Activated B cell treated with CpG ODN at 0.5 μM for 24 hours (primary cell): ENCODE results near the gene UBAC2. TPM values are rescaled to one million over a fixed set of nuclear protein-coding genes. Genes with fewer than 3 reads are reported as not detected.

Source experiments
- ATAC-seq: fragments of 200-7000 bp; cut with Tn5 transposase; one replicate; pipeline ENCODE4 v1.10.0; 2021; ENCODE audit warnings: low read depth, mild to moderate bottlenecking, moderate library complexity
- CTCF ChIA-PET: fragments of 350-600 bp; sonication (Branson Sonifier 250); formaldehyde crosslinking; loops from one replicate; lab custom pipeline; 2021; ENCODE audit warnings: antibody characterized with exemption; lab: Charles Lee
- POLR2A ChIA-PET: fragments of 350-600 bp; sonication (Branson Sonifier 250); formaldehyde crosslinking; loops from one replicate; lab custom pipeline; 2021; ENCODE audit warnings: antibody characterized with exemption; lab: Charles Lee
- DNase-seq: peaks from one replicate; pipeline ENCODE4 v3.0.0; 2022
- H3K27ac Mint-ChIP-seq: one replicate; pipeline ENCODE4 v1.8.0; 2020; ENCODE audit warnings: mixed read lengths
- H3K27me3 Mint-ChIP-seq: one replicate; pipeline ENCODE4 v1.8.0; 2021; ENCODE audit warnings: mixed read lengths
- H3K36me3 Mint-ChIP-seq: one replicate; pipeline ENCODE4 v1.8.0; 2021; ENCODE audit warnings: low read depth, mixed read lengths
- H3K4me1 Mint-ChIP-seq: one replicate; pipeline ENCODE4 v1.8.0; 2021; ENCODE audit warnings: mixed read lengths
- H3K4me3 Mint-ChIP-seq: one replicate; pipeline ENCODE4 v1.8.0; 2020; ENCODE audit warnings: mild to moderate bottlenecking, mixed read lengths
- H3K9me3 Mint-ChIP-seq: one replicate; pipeline ENCODE4 v1.8.0; 2020; ENCODE audit warnings: mixed read lengths
- CTCF ChIP-seq: fragments of 200-600 bp; IDR thresholded peaks from one replicate; pipeline ENCODE4 v1.8.0; 2022; ENCODE audit warnings: antibody characterized with exemption, mild to moderate bottlenecking
- intact Hi-C: fragments of 100-400 bp; cut with micrococcal nuclease; formaldehyde crosslinking; loops from one replicate; pipeline ENCODE4 v1.15.1; 2024
- total RNA-seq: library from RNA; stranded (reverse); gene quantifications from 2 replicates; pipeline ENCODE4 v1.2.3, GENCODE V29; 2022

Gene UBAC2
- total RNA-seq, 1 donor from 2014 or later = 51.0 TPM

GRCh38 chr13:99305158-99305557 lies 104.5 kb downstream of the UBAC2 start:
- Mint-ChIP-seq H3K4me1 (peaks cover 80% of the 10 kb centered on the region), H3K27ac (peak overlapping the region; percentile 92), H3K9me3 (no peaks in the 10 kb centered on the region), H3K36me3 (peaks cover 59% of the 10 kb centered on the region), H3K27me3 (no peaks in the 10 kb centered on the region), H3K4me3 (peak overlapping the region; percentile 95)
- no peak for TF ChIP-seq CTCF
- no peak for ATAC-seq
- ChIA-PET POLR2A (interaction anchor here (1.0 to 5.2 kb wide), 14 partner anchors 9 to 129 kb away, joined by 3 to 75 read pairs (median 6); partner anchors contain the start of genes GPR18 and UBAC2), CTCF (interaction anchor here (0.6 to 6.1 kb wide), 4 partner anchors 29 to 132 kb away, joined by 3 to 43 read pairs (median 6); no protein-coding TSS in a partner anchor)
- DNase-seq = no peak
- intact Hi-C loops = no loop called here

DNA sequence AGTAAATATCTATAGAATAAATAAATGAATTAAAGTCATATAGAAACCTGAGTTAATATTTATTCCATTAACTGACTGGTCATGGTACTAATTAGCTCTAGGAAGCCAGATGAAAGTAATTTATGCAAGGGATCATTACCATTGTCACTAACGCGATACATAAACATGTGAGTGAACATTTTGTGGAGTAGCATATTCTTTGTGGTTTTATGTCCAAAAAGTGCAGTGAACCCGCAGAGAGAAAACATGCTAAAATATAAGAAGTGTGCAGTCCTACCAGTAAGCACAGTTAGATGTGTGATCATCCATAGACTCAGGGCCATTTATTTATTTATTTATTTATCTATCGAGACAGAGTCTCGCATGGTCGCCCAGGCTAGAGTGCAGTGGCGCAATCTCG lies 104.9 kb downstream of the UBAC2 start:
- Mint-ChIP-seq H3K27me3 (no peaks in the 10 kb centered on the region), H3K4me3 (peak overlapping the region; percentile 95)
- no peak for TF ChIP-seq CTCF

DNA sequence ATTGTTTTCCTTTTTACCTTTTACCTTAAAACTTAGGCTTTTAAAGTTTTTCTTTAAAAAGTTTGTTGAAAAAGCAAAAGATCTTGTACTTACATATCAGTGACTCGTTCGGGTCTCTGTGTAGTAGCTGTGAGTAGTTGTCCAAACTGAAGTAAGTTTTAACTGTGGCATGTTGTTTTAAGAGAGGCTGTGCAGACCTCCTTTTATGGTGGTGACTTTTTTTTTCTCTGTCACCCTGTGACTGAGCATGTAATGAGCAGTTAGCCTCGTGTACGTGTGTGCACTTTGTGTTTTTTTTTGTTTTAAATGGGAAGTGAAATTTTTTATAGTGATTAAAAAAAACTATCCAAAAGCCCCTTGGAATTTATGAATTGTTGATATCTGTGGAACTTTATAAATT lies 106.6 kb downstream of the UBAC2 start, which contains the start of gene GPR183:
GPR183 (minus strand) TSS at position 153 of the 400 bp plus-strand sequence. CDS start 11,254 bp downstream, outside the sequence.
- peak within 1 kb of the TSS; percentile 95 for H3K4me3 Mint-ChIP-seq
- H3K4me1 Mint-ChIP-seq = peaks cover 82% of the 10 kb centered on the region
- no peak for TF ChIP-seq CTCF
- ATAC-seq = peak; percentile 83
- H3K36me3 Mint-ChIP-seq = peaks cover 54% of the 10 kb centered on the region
- CTCF ChIA-PET = interaction anchor here (0.7 to 3.9 kb wide), 10 partner anchors 19 to 128 kb away, joined by 3 to 16 read pairs (median 4); no protein-coding TSS in a partner anchor
- no peaks in the 10 kb centered on the region for H3K27me3 Mint-ChIP-seq
- no peak for DNase-seq
- POLR2A ChIA-PET = interaction anchor here (0.7 to 5.2 kb wide), 25 partner anchors 9 to 199 kb away, joined by 3 to 75 read pairs (median 5); partner anchors contain the start of genes TM9SF2 and UBAC2
- H3K27ac Mint-ChIP-seq = peak within 1 kb of the TSS; percentile 92
- intact Hi-C loops = loop anchor here (1.0 kb wide), 8 partner anchors 11 to 125 kb away; no protein-coding TSS in a partner anchor
- no peaks in the 10 kb centered on the region for H3K9me3 Mint-ChIP-seq

More for the DNA sequence above, 104.9 kb downstream of the UBAC2 start:
- ChIA-PET POLR2A (interaction anchor here (1.0 to 5.2 kb wide), 22 partner anchors 9 to 129 kb away, joined by 3 to 75 read pairs (median 6); partner anchors contain the start of genes GPR18 and UBAC2), CTCF (interaction anchor here (0.6 to 2.8 kb wide), 5 partner anchors 29 to 131 kb away, joined by 3 to 9 read pairs (median 4); no protein-coding TSS in a partner anchor)
- ATAC-seq = no peak
- Mint-ChIP-seq H3K9me3 (no peaks in the 10 kb centered on the region), H3K4me1 (peaks cover 80% of the 10 kb centered on the region), H3K27ac (peak overlapping the region; percentile 92), H3K36me3 (peaks cover 55% of the 10 kb centered on the region)
- DNase-seq = no peak
- intact Hi-C loops = no loop called here

DNA sequence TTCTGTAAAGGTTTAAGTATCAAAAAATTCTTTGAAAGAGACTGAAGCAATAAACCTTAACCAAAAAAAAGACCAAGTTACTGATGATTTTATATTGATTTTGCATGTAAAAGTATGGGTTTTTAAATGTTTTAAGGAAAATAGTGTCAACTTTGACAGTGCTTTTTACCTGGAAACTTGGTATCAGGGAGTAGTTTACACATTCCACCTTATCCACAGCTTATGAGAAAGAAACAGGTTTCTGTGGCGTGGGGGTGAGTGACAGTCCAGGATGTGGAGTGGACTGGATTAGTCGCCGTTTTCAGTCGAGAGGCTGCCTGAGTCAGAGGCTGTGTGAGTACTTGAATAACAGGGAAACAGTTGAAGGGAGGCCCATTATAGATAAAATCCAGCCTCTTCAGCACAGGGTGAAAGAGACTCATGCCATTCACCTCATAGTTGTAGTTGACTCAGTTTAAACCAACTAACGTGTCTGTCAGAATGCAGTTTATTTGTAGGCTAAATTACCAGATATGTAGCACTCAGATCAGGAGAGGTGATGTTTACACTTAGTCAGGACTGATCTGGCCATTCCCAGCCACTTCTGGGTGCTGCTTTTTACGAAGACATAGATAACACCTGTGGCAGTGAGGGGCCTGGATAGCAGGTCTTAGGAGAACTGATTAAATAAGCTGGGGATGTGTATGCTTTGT lies 107.1 kb downstream of the UBAC2 start:
- TF ChIP-seq CTCF = no peak
- ATAC-seq (peak; percentile 57), DNase-seq (no peak)
- H3K4me3 Mint-ChIP-seq = peak overlapping the region; percentile 95
- ChIA-PET CTCF (interaction anchor here (1.0 to 3.9 kb wide), 7 partner anchors 25 to 128 kb away, joined by 3 to 16 read pairs (median 4); no protein-coding TSS in a partner anchor), POLR2A (interaction anchor here (0.7 to 5.2 kb wide), 20 partner anchors 10 to 199 kb away, joined by 3 to 75 read pairs (median 5); partner anchors contain the start of genes TM9SF2 and UBAC2)
- peaks cover 82% of the 10 kb centered on the region for H3K4me1 Mint-ChIP-seq
- intact Hi-C loops = loop anchor here (1.0 kb wide), 8 partner anchors 11 to 125 kb away; no protein-coding TSS in a partner anchor
- H3K9me3 Mint-ChIP-seq = no peaks in the 10 kb centered on the region
- peak overlapping the region; percentile 92 for H3K27ac Mint-ChIP-seq
- peaks cover 55% of the 10 kb centered on the region for H3K36me3 Mint-ChIP-seq
- H3K27me3 Mint-ChIP-seq = no peaks in the 10 kb centered on the region
